Activated T-cell treated with anti-CD3 and anti-CD28 coated beads, Interleukin-2, amount 50 U/mL, for 48 hours (primary cell): ENCODE data around the gene CHRD.
A peak's percentile ranks its signal among the peaks of the same experiment; 100 is the strongest.

Experiments
- DNase-seq, 2 experiments: peaks; one replicate each; pipeline ENCODE4 v3.0.0-alpha.2; 2020

CHRD gene

DNA sequence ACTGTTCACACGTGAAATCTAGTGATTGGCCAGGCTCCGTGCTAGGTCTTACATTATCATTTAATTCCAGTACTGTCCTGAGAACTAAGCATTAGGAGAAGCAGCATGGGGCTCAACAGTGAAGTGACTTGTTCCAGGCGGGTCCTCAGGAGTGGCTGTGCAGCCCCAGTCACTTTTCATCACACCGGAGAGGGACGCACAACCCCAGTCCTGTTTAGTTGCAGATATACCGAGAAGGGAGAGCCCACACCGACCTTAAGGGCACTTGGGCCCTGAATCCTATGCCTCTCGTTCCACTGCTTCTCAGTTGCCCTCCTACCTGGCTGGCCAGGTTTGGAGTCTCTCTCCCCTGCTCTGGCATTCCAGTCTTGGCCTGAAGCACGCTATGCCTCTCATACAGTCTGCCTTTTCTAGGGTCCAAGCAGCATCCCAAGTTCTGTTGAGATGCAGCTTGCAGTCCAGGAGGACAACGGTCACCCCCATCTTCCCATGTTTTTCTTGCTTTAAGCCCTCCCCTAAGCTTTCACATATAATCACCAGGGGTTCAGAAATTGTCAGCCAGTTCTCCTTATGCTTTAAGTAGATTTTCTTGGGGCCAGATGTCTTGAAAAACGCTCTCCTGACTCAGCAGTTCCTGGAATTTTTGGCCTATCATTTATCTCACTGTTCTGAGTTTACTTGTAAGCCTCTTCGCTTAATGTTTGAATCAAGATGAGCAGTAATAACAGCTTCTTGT, 32.4 kb upstream of the CHRD start:
- no peak for DNase-seq

DNA sequence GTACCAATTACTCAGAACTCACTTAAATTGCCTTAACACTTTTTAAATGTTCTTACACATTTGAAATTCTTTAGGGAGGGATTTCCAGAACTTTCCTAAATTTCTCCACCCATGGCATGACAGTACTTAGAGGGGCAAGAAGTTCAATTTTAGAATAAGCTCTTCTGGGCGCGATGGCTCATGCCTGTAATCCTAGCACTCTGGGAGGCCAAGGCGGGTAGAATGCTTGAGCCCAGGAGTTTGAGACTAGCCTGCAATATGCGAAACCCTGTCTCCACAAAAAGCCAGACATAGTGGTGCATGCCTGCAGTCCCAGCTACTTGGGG, 31.8 kb upstream of the CHRD start:
- DNase-seq, result no peak

- no peak for DNase-seq
Observed at GRCh38 chr3:184349563-184350470, 30.0 kb upstream of the CHRD start.

GRCh38 chr3:184350618-184351017, 29.2 kb upstream of the CHRD start:
- DNase-seq, result no peak

- no peak for DNase-seq
Observed at GRCh38 chr3:184351511-184352148, 28.2 kb upstream of the CHRD start.

DNA sequence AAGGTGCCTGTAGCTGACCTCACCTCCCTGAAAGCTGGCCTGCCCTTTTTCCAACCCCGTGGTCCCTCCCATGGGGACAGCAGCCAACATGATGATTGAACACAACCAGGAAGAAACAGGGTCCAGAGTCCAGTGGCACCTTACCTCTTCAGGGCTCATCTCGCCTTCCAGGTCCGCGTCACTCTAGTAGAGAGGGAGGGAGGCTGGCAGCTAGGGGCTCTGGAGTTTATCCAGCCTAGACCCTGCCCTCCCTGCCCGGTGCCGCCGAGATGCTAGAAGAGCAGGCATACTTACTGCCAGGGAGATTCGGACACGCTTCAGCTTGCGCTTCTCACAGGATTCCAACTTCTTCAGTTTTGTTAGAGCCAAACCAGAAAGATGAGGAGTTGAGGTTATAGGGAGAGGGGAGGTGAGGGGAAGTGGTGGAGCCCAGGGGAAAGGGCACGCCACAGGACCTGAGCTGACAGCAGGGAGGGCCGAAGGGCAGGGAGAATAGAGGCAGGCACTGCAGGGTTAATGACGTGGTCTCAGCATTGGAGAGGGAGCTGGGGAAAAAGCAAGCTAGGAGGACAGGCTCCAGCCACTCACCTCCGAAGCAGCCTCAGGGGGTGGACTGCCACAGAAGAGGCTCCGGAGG, 27.6 kb upstream of the CHRD start:
- no peak for DNase-seq

DNA sequence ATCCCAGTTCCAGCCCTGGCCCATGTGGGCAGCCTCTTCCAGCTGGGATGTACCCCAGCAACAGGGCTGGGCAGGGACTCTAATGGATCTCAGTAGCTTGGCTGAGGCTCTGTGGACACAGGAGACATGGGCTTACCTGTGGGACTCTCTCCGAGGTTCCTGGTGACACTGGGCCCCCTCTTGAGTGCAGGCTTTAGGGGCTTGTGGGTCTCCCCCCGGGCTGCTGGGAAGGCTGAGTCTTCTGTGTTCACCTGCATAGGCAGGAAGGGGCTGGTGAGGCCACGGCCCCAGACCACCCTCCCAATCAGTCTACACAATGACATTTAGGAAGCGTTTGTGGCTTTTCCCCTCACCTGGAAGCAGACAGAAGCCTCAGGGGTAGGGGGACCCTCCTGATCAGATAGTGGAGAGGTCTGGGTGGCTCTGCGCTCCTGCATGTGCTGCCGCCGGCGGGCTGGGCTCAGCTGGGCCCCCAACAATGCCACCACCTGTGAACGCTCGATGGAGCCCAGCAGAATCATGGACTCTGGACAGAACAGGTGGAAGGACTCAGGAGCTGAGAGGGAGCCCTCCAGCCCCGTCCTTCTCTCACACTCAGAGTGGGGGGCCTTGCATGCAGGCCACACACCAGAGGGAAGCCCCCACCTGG, 26.8 kb upstream of the CHRD start:
- no peak for DNase-seq

DNA sequence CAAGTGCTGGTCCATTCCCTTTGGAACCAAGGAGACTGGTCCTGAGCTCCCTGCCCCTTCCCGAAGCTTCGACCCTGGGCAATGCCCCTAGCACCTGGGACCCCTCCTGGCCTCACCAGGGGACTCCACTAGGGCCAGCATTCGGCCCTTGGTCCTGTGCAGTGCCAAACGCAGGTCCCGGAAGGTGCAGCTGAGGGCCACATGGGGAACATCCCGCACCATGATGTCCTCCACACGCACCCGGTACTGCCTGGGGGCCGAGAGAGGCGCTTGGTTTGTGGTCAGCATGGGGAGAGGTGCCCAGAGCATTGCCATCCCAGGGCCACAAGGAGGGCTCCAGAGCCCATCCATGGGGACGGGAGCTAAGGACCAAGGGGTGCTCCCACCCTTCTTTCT, 26.3 kb upstream of the CHRD start:
- no peak for DNase-seq

GRCh38 chr3:184354121-184354728, 25.6 kb upstream of the CHRD start:
- DNase-seq, result peak; percentile 79 to 81

GRCh38 chr3:184354754-184355153, 25.1 kb upstream of the CHRD start:
- DNase-seq, result no peak

- no peak for DNase-seq
Observed at GRCh38 chr3:184355261-184356040, 24.4 kb upstream of the CHRD start.

DNA sequence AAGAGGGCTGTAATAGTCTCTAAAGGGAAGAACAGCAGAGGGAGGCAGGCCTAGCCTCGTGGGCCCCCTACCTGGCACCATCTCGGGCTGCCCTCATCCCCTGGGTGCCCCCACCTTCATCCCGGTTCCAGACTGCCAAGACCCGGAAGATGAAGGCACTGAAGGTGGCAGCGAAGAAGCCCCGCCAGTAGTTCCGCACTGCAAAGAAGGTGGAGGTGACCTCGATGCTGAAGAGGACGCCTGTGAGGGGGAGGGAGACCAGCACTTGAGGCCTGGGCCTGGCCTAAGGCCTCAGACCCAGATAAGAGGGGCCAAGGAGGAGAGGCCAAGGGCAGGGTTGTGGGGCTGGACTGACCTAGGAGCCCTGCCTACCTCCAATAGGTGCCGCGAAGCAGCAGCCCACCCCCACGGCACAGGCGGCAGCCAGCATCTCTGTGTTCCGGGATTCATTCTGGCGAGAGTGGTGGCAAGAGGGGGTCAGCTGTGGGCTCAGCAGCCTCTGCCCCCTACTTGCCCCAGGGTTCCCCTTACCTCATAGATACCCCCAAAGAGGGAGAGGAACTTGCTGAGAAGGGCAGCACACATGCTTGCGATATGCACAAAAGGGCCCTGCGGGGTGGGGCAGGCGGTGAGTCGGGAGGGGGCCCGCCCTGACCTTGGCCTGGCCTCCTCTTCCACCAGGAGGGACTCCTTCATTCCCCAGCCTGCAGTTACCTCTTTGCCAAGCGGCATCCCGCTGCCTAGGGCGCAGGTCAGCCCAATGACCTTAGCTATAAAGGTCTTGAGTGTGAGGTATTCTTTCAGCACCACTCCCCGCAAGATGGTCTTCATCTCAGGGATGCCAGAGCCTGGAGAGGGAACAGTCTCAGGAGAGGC, 22.4 kb upstream of the CHRD start:
- DNase-seq, result no peak

DNA sequence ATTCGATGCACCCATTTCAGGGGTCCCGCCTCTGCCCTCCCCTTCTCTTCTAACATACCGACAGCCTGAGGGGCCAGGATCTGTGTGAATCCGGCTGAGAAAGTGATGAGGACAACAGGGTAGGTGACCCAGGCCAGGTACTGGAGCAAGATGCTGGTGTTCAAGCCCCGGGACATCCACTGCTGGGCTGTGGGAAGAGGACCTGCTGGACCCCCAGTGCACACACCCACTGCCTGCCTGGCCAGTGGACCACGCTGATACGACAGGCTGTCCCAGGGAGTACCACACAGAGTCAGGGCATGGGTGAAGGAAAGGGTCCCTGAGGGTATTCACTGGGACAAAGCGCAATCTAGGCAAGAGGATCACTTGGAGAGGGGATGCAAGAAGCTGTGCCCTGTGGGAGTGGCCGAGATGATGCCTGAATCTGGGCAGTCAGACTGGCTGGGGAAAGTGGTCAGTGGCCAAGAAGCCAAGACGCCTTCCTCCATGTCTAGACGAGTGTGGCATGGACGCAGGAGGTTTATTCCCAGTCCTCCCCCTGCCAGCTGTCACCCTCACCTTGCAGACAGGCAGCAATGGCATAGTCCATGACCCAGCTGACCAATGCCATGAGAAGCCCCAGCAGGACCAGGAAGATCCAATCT, 21.6 kb upstream of the CHRD start:
- no peak for DNase-seq

- DNase-seq, result no peak
Observed at GRCh38 chr3:184358921-184359350, 20.9 kb upstream of the CHRD start.

GRCh38 chr3:184359610-184360009, 20.2 kb upstream of the CHRD start:
- DNase-seq, result no peak

GRCh38 chr3:184360070-184360928, 19.6 kb upstream of the CHRD start:
- DNase-seq, result no peak

DNA sequence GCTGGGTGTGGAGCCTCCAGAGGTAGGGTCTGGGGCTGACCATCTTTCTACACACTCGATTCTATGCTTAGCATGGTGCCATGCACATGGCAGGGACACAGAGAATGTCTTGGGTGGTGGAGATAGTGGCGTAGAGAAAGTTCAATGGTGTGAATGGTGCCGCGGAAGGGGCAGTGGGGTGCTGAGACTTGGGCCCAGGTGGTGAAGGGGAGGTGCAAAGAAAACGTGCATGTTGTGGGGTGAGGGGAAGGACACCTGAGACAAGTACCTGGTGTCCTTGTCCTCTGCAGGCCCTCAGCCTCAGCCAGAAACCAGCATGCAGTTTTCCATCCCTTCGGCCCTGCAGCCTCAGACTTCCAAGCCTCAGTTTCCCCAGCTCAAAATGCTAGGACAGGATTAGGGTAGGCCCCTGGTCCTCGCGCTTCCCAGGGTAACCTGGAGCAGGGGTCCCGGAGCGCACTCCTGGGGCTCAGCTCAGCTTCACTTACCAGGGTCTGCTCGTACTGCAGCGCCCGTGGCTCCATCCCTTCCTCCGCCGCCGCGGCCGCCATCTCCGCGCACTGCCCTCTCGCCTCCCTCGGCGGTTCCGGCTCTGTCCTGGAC, 18.8 kb upstream of the CHRD start:
- DNase-seq, result peak in 1 of 2 experiments; percentile 46

GRCh38 chr3:184361532-184361931, 18.3 kb upstream of the CHRD start, which contains the start of the genes CLCN2 and POLR2H:
Gene CLCN2 (minus strand): TSS chr3:184361605. CDS start chr3:184361479, 126 bp downstream.
Gene POLR2H (plus strand): TSS chr3:184361710. CDS start chr3:184363493, 1,783 bp downstream.
- DNase-seq, result no peak
